Midbrain (tissue), 1 donor: ENCODE results near the gene MSI2.

Source experiments
- DNase-seq: peaks from one replicate; lab custom pipeline; 2025; lab: John Stamatoyannopoulos, UW

MSI2 gene

GRCh38 chr17:57270801-57271245 lies 14.5 kb downstream of the MSI2 start:
- no peak for DNase-seq

GRCh38 chr17:57271821-57272220 lies 15.5 kb downstream of the MSI2 start:
- peak; percentile 59 for DNase-seq

DNA sequence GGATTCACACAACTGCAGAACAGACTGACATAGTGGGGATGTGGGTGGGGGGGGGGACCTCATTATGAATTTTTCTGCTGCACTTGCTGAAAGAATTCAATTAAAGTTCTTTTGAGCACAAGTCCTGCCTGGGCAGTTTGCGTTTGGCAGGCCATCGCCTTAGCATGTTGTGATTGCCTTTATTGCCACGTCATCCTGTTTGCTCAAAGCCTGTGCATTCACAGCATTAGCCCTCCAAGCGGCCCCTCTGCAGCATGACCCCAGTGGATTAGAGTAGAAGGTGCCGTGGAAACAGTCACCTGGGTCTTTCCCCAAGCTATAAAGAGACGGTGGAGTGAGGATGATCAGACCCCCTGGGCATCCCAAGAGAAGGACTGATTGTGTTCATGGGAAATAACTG lies 17.2 kb downstream of the MSI2 start:
- DNase-seq = no peak

DNA sequence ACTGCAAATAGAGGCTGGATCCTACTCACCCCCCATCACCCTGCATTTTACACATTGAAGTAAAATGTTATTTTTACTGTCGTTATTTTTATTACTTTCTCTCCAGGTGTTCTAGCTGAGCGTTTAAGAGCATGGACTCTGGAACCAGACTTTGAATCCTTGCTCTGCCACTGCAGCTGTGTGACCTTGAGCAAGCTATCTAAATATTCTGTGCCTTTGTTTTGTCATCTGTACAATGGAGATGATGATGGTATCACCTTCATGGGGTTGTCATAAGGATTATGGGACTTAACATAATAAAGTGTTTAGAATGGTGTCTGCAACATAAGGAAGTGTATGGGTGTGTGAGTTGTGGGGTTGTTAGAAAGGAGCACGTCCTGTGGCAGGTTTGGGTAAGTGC lies 17.8 kb downstream of the MSI2 start:
- DNase-seq = no peak

DNA sequence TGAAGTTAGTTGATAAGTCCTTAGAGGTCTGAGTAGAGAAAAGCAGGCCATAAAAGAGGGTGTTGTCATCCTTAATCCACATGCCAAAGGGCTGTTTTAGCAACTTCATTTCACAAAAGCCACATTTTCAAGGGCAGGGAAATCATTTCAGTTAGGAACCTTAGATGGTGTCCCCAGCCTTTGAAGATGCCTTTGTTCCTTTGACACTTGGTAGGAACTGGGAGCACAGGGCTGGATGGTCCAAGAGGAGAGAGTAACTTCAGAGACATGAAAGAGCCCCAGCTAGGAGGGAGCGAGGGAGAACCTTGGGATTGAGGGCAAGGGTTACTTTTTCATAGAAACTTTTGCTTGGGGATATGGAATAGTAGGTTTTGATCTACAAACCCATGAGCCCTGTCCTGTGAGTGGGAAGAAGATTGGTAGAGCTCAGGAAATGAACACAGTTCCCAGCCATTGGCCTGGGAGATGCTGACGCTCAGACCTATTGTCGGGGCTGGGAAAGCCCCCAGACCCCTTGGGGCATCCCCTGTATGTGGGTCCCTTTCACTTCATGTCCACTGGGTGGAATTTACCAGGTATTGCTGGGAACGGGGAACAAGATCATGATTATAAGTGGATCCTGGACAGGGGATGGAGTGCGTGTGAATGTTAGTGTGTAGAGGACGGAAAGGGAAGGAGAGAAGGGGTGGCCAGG lies 18.9 kb downstream of the MSI2 start:
- DNase-seq = no peak

DNA sequence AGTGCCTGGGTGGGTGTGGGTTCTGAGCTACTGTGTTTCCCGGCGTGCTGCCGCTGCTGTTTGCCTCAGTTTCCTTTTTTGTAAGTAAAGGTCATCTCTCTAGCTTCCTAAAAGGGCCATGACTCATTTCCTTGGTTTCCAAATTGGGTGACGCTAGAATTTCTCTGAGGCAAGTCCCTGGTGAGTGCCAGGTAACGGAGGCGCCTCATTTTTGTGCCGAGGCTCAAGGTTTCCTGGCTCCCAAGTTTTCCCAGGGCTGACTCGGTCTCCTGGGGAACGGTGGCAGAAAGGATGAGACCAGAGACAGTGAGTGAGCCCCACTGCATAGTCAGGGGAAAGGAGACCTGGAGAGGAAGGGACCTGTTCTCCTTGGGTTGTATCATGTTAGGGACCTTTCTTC lies 20.3 kb downstream of the MSI2 start:
- DNase-seq = peak; percentile 56

GRCh38 chr17:57277923-57278604 lies 21.7 kb downstream of the MSI2 start:
- no peak for DNase-seq

- DNase-seq = no peak
These were observed 22.5 kb downstream of the MSI2 start for GRCh38 chr17:57278740-57279387.

DNA sequence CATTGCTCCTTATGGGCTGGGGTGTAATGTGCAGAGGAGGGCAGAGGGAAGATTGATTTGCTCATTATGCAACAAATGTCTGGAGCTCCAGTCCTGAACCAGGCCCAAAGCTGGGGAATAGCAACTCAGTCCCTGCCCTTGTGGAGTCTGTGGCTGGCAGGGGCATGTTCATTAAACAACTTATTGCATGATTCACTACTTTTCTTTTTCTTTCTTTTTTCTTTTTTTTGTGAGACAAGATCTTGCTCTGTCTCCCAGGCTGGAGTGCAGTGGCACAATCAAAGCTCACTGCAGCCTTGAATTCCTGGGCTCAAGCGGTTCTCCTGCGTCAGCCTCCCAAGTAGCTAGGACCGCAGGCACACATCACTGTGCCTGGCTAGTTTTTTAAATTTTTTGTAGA lies 23.1 kb downstream of the MSI2 start:
- no peak for DNase-seq

DNA sequence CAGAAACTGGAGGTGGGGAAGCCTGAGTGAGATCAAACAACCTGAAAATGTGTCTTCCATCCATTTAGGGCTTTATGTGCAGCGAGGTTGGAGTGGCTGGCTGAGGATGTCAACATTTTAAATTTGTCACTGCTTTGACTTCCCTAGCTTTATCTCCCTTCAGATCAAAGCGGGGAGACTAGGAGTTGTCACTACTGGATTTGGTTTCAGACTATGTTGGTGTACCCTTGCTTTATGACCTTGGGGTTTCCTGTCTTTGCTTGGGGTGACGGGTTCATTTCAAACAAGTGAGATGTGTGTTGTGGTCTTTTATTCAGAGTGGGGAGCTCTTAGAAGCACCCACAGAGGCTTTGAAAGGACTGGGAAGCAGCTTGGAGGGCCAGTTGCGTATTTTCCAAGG lies 25.6 kb downstream of the MSI2 start:
- no peak for DNase-seq

DNA sequence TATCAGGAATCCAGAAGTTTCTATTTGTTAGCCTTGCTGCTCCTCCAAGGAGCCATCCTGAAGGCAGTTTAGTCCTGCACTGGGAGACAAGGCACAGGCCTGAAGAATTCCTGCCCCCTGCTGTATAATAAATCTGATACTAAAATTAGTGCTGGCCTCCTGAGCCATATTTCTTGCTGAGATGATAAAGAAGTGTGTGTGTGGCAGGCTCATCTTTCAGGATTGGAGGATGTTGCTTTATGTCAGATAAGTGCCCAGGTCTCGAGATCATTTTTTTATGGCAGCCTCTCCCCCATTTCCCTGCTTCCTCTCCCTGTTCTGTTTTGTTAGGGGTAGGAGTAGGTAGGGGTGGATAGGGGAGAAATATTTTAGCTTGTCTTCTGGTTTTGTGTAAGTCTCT lies 26.0 kb downstream of the MSI2 start:
- DNase-seq = no peak

GRCh38 chr17:57283203-57283971 lies 27.1 kb downstream of the MSI2 start:
- DNase-seq = no peak

- no peak for DNase-seq
These were observed 28.3 kb downstream of the MSI2 start for GRCh38 chr17:57284583-57284982.

- peak; percentile 54 for DNase-seq
These were observed 28.8 kb downstream of the MSI2 start for GRCh38 chr17:57284984-57285646.

- no peak for DNase-seq
These were observed 29.4 kb downstream of the MSI2 start for GRCh38 chr17:57285701-57286100.

DNA sequence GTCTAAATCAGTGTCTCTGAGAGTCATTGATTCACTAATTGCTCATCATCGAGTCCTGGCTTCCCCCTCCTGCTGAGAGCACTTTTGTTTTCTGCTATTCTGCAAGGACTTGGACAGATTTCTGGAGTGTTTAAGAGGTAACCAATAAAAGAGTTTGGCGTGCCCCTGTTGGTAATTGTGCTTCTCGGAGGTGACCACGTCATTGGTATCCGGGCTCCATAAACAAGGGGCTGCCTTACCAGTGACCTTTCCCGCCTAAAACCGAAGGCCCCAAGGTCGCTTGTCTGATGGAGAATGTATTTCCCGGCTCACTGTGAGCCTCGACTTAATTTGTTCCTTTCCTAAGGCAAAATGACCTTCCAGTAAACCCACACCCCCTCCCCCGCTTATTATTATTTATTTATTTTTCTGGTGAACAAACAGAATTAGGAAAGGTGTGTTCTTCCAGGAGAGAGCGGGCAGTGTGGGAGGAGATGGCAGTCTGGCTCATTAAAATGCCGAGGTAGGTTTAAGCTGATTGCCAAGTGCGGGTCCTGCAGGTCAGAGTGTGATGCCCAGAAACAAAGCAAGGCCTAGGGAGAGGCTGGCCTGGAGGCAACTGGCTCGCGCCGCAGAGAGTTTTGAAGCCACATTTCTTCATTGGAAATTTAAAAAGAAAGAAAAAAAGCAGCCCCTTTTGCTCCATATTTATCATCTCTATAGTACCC lies 30.2 kb downstream of the MSI2 start:
- no peak for DNase-seq

DNA sequence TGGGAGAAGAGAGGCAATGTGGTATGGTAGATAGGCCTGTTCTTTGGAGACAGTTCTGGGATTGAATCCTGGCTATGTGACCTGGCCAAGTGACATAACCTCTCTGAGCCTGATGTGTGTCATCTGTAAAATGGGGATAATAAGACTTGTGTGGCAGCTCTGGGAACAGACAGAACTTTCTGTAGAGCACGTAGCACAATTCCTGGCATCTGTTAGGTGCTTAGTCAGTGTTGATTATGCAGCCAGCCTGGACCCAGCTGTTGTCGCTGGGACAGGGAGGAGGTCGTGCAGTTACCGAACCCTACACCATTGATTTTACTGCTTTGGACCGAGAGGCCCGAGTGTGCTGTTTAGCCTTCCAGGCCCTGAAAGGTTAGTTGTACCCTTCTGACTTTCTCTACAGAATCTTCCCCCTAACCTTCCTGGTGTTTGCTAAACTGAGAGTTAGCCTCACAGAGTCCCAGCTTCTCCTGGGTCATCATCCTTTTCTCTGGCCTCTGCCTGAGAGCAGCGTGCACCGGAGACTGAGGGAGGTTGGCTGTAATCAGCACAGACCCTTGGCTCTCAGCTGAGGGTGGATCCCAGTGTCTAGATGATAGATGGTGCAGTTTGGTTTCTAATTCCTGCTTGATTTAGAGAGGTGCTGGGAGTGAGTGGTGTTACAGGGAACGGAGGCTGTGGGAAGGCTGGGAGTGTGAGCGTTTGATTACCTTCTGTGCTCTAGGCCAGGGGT lies 31.9 kb downstream of the MSI2 start:
- DNase-seq = no peak

- DNase-seq = peak; percentile 44
These were observed 32.4 kb downstream of the MSI2 start for GRCh38 chr17:57288773-57289121.

DNA sequence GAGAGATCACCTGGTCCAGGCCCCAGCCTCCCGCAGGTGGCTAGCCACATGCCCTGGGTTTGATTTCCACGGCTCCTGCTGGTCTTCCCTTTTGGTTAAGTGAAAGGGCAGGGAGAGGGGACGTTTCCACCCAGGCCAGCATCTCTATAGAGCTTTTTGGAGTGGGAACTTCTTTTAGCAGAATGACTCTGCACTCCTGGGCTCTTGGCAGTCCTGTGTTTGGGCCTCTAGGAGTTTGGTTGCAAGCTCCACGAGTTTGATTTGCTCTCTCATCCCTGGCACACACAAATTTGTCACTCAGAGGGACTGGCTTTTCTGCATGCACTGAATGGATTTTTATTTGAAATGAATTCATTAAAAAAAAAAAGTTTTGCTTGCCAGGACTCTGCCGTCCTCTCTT lies 32.8 kb downstream of the MSI2 start:
- no peak for DNase-seq

DNA sequence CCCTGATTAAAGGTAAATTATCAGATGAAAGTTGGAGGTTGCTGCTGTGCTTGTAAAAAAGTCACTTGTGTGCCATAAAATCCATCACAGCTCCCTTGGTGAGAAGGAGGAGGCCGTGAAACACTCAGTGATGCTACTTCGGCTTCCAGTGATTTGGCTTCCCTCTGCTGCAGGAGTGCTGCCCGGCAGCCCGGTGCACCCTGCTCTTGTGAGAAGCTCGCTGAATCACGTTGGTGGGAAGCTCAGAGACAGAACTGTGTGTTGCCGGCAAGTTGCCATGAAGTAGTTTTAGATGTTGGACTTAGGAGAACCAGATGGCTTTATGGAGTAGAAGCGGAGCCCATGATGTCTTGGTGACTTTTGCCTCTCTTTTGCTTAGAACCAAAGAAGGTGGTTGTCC lies 33.3 kb downstream of the MSI2 start:
- no peak for DNase-seq

GRCh38 chr17:57290981-57291380 lies 34.7 kb downstream of the MSI2 start:
- no peak for DNase-seq
